Lung (tissue), 12 donors: ENCODE data around the gene ZNHIT2. TPM values are rescaled to one million over a fixed set of nuclear protein-coding genes. Genes with fewer than 3 reads are reported as not detected.

ENCODE experiments used
- ATAC-seq: fragments of 200-7000 bp; cut with Tn5 transposase; one replicate; pipeline ENCODE4 v1.9.1; 2020; ENCODE audit warnings: moderate number of reproducible peaks; ENCODE audit not compliant: insufficient read depth, low FRiP score
- DNase-seq, 3 donors: peaks; one replicate each; pipeline ENCODE4 v3.0.0-alpha.2; 2013 to 2017
- H3K27ac ChIP-seq, 2 donors: one replicate each; pipeline ENCODE4 v1.5.1; 2013; ENCODE audit warnings: mild to moderate bottlenecking in 2 of 2, moderate library complexity in 2 of 2, control low read depth in 1 of 2, inconsistent platforms in 1 of 2, low read depth in 1 of 2, low read length in 1 of 2
- H3K27me3 ChIP-seq, 3 donors: one replicate each; pipeline ENCODE4 v1.5.1; 2013; ENCODE audit warnings: low read length in 2 of 3; ENCODE audit not compliant: control insufficient read depth in 3 of 3, insufficient read depth in 3 of 3
- H3K36me3 ChIP-seq, 4 donors: one replicate each; pipeline ENCODE4 v1.5.1; 2013; ENCODE audit warnings: low read length in 4 of 4, mild to moderate bottlenecking in 1 of 4, moderate library complexity in 1 of 4; ENCODE audit not compliant: control insufficient read depth in 4 of 4, insufficient read depth in 4 of 4
- H3K4me1 ChIP-seq, 5 donors: one replicate each; pipeline ENCODE4 v1.5.1; 2013; ENCODE audit warnings: low read length in 5 of 5, mild to moderate bottlenecking in 2 of 5, moderate library complexity in 1 of 5; ENCODE audit not compliant: control insufficient read depth in 5 of 5, insufficient read depth in 5 of 5
- H3K4me3 ChIP-seq: one replicate; pipeline ENCODE4 v1.5.1; 2013; ENCODE audit warnings: mild to moderate bottlenecking, control low read depth, moderate library complexity
- H3K9ac ChIP-seq, 2 donors: one replicate each; pipeline ENCODE4 v1.5.1; 2013; ENCODE audit warnings: low read length in 2 of 2, control low read depth in 1 of 2; ENCODE audit not compliant: insufficient read depth in 1 of 2
- H3K9me3 ChIP-seq, 4 donors: one replicate each; pipeline ENCODE4 v1.5.1; 2013; ENCODE audit warnings: low read length in 3 of 4, mild to moderate bottlenecking in 1 of 4, moderate library complexity in 1 of 4; ENCODE audit not compliant: control insufficient read depth in 4 of 4, insufficient read depth in 3 of 4
- WGBS, 2 donors: extraction: QIAGEN DNeasy Blood & Tissue Kit; methylation state at CpG; one replicate each; pipeline ENCODE4 v1.1.7; 2013; 5-methylcytosine and 5-hydroxymethylcytosine counted together
- polyA plus RNA-seq, 2 donors: library from polyadenylated mRNA; stranded (reverse); fragments of 200-250 nt; gene quantifications; one replicate each; pipeline ENCODE4 v1.2.1, GENCODE V29; 2013
- total RNA-seq, 2 donors: library from RNA; depleted of rRNA in 1 of 2; stranded (reverse); fragments of >200 nt in 1 of 2; gene quantifications; one replicate each; pipeline ENCODE4 v1.2.1, GENCODE V29; 2014 to 2021
- TF ChIP-seq, protein P1 (sequence below): IDR thresholded peaks from 2 replicates; pipeline ENCODE4 v1.5.1; 2012; ENCODE audit warnings: mild to moderate bottlenecking; ENCODE audit errors: control extremely low read depth, extremely low read depth
- donor health status: control.
- donor health status: control.
- donor health status: Bipolar disorder and iron deficiency.
- donor health status: healthy.
- donor health status: DM: yes; HTN: yes; CAD: no.

ZNHIT2 gene
- total and polyA plus RNA-seq, 4 donors = 6.3 to 23.7 (median 19.5) TPM

- ATAC-seq (no peak), DNase-seq (no peak)
- Histone ChIP-seq H3K36me3 (peaks cover 6 to 24% (median 21%) of the 10 kb centered on the region in 4 donors), H3K27ac (peak overlapping the region; percentile 96 to 98), H3K4me1 (peaks cover 0 to 20% (median 12%) of the 10 kb centered on the region in 5 donors), H3K9me3 (no peaks in the 10 kb centered on the region), H3K9ac (peak overlapping the region; percentile 92 to 96), H3K4me3 (peak overlapping the region; percentile 24), H3K27me3 (no peaks in the 10 kb centered on the region)
- TF ChIP-seq, protein P1, sequence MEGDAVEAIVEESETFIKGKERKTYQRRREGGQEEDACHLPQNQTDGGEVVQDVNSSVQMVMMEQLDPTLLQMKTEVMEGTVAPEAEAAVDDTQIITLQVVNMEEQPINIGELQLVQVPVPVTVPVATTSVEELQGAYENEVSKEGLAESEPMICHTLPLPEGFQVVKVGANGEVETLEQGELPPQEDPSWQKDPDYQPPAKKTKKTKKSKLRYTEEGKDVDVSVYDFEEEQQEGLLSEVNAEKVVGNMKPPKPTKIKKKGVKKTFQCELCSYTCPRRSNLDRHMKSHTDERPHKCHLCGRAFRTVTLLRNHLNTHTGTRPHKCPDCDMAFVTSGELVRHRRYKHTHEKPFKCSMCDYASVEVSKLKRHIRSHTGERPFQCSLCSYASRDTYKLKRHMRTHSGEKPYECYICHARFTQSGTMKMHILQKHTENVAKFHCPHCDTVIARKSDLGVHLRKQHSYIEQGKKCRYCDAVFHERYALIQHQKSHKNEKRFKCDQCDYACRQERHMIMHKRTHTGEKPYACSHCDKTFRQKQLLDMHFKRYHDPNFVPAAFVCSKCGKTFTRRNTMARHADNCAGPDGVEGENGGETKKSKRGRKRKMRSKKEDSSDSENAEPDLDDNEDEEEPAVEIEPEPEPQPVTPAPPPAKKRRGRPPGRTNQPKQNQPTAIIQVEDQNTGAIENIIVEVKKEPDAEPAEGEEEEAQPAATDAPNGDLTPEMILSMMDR = no peak
- WGBS, 2 donors = 60 to 61% methylated on average over 11 of the region's 11 CpGs
Measured at GRCh38 chr11:65135633-65136145, 18.2 kb upstream of the ZNHIT2 start.

- H3K27ac ChIP-seq = peak overlapping the region; percentile 96 to 98
- no peaks in the 10 kb centered on the region for H3K9me3 ChIP-seq
- 2 to 3% methylated on average over 24 of the region's 24 CpGs for WGBS, 2 donors
- peak overlapping the region; percentile 92 to 96 for H3K9ac ChIP-seq
- H3K36me3 ChIP-seq = peaks cover 7 to 29% (median 25%) of the 10 kb centered on the region in 4 donors
- peaks cover 0 to 20% (median 12%) of the 10 kb centered on the region in 5 donors for H3K4me1 ChIP-seq
- TF ChIP-seq, protein P1 = no peak
- DNase-seq (peak; percentile 91 to 97 (median 97)), ATAC-seq (peak; percentile 86)
- no peaks in the 10 kb centered on the region for H3K27me3 ChIP-seq
- H3K4me3 ChIP-seq = peak overlapping the region; percentile 95
Measured at GRCh38 chr11:65134952-65135632, 17.6 kb upstream of the ZNHIT2 start.

- ATAC-seq = peak; percentile 87
- H3K9me3 ChIP-seq = no peaks in the 10 kb centered on the region
- H3K27me3 ChIP-seq = no peaks in the 10 kb centered on the region
Measured at GRCh38 chr11:65134240-65134951, 16.9 kb upstream of the ZNHIT2 start, which contains the start of gene SYVN1. TSS of gene SYVN1 (minus strand) at chr11:65134519. CDS start at chr11:65133601, 918 bp downstream.

More at GRCh38 chr11:65134240-65134951, 16.9 kb upstream of the ZNHIT2 start, which contains the start of gene SYVN1:
- DNase-seq = peak; percentile 90 to 95 (median 93)
- WGBS, 2 donors = 0% methylated on average over 58 to 60 of the region's 60 CpGs
- H3K36me3 ChIP-seq = peaks cover 13 to 36% (median 31%) of the 10 kb centered on the region in 4 donors
- peak within 1 kb of the TSS; percentile 96 to 98 for H3K27ac ChIP-seq
- peak within 1 kb of the TSS; percentile 92 to 96 for H3K9ac ChIP-seq
- TF ChIP-seq, protein P1 = no peak
- peaks cover 0 to 20% (median 12%) of the 10 kb centered on the region in 5 donors for H3K4me1 ChIP-seq
- peak within 1 kb of the TSS; percentile 95 for H3K4me3 ChIP-seq
